ENCODE results near the gene MTM1.

The MTM1 gene

GRCh38 chrX:150530821-150531220 lies 37.6 kb upstream of the MTM1 start:
- TF ChIP-seq CTCF (IDR thresholded peaks at IDR 0.05; ENCODE audit: control insufficient read depth, insufficient read depth, low read depth, low read length, missing control alignments): no peak
- no peak overlapping the region for H3K4me3 ChIP-seq (ENCODE audit: control insufficient read depth, low read depth, low read length)
- no peak for DNase-seq (ENCODE audit: low read depth)

GRCh38 chrX:150531467-150531866 lies 37.0 kb upstream of the MTM1 start:
- no peak for TF ChIP-seq CTCF (IDR thresholded peaks at IDR 0.05; ENCODE audit: control insufficient read depth, insufficient read depth, low read depth, low read length, missing control alignments)
- H3K4me3 ChIP-seq (ENCODE audit: control insufficient read depth, low read depth, low read length): no peak overlapping the region
- DNase-seq (ENCODE audit: low read depth): no peak

- no peak for TF ChIP-seq CTCF (IDR thresholded peaks at IDR 0.05; ENCODE audit: control insufficient read depth, insufficient read depth, low read depth, low read length, missing control alignments)
- H3K4me3 ChIP-seq (ENCODE audit: control insufficient read depth, low read depth, low read length): no peak overlapping the region
Observed at GRCh38 chrX:150533863-150534262, 34.6 kb upstream of the MTM1 start.

GRCh38 chrX:150536455-150537116 lies 31.8 kb upstream of the MTM1 start:
- H3K4me3 ChIP-seq (ENCODE audit: control insufficient read depth, low read depth, low read length): no peak overlapping the region
- DNase-seq (ENCODE audit: low read depth): no peak
- no peak for TF ChIP-seq CTCF (IDR thresholded peaks at IDR 0.05; ENCODE audit: control insufficient read depth, insufficient read depth, low read depth, low read length, missing control alignments)

More at GRCh38 chrX:150533863-150534262, 34.6 kb upstream of the MTM1 start:
- no peak for DNase-seq (ENCODE audit: low read depth)

GRCh38 chrX:150537851-150538250 lies 30.6 kb upstream of the MTM1 start:
- DNase-seq (ENCODE audit: low read depth): no peak
- H3K4me3 ChIP-seq (ENCODE audit: control insufficient read depth, low read depth, low read length): no peak overlapping the region
- no peak for TF ChIP-seq CTCF (IDR thresholded peaks at IDR 0.05; ENCODE audit: control insufficient read depth, insufficient read depth, low read depth, low read length, missing control alignments)

- no peak for DNase-seq (ENCODE audit: low read depth)
- TF ChIP-seq CTCF (IDR thresholded peaks at IDR 0.05; ENCODE audit: control insufficient read depth, insufficient read depth, low read depth, low read length, missing control alignments): no peak
- no peak overlapping the region for H3K4me3 ChIP-seq (ENCODE audit: control insufficient read depth, low read depth, low read length)
Observed at GRCh38 chrX:150540965-150541364, 27.5 kb upstream of the MTM1 start.

Data from AG09309 (cell line).